Astrocyte of the spinal cord (primary cell): ENCODE measurements around the gene PDLIM1.

Experiments used
- DNase-seq: peaks from one replicate; pipeline ENCODE4 v3.0.0; 2011; ENCODE audit warnings: low read depth, low spot score
- H3K4me3 ChIP-seq: 2 replicates; pipeline ENCODE4 v1.5.1; 2011; ENCODE audit warnings: low read depth, mild to moderate bottlenecking, low read length, moderate library complexity
- in situ Hi-C: cut with HindIII; loops from 2 replicates; pipeline ENCODE4 v1.10.0; 2017; ENCODE audit warnings: low sequenced_read_pairs
- TF ChIP-seq, protein P1 (sequence below): IDR thresholded peaks from 2 replicates; pipeline ENCODE4 v1.5.1; 2012; ENCODE audit warnings: low read depth, mild to moderate bottlenecking, low read length, inconsistent platforms

Gene PDLIM1

DNA sequence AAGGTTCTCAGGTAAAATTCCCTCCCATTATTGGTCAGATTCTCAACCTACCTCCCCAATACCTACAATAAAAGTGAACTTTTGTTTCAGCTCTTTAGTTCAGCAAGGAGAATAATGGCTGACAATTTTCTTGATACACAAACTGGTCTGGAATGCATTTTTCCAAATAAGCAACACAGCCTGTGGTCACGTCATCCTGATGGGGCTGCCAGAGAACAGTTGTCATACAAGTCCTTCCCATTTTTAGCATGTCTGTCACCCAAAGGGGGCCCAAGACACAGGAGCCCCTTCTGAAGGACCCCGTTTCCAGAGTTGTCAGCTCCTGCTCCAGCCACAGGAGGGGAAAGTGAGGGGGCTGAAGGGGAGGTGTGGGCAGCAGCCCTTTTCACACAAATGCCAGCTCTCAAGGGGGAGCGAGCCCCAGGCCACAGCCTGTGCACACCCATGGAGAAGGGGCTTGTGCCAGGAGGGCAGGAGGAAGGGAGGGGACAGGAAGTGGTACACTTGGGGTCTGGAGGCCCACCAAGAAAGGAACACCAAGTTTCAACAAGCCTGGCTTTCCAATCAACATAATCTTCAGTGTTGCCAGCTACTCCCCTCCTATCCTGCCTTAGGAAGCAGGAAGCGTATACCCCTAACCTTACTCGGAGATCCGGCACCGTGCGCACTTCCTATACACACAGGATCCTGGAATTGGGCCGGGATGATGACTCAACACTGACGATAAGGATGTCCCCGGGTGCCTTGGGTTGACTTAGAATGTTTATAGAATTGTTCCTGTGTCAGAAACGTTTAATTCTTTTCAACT is 43.4 kb upstream of the PDLIM1 start:
- no peak overlapping the region for H3K4me3 ChIP-seq
- TF ChIP-seq, protein P1, sequence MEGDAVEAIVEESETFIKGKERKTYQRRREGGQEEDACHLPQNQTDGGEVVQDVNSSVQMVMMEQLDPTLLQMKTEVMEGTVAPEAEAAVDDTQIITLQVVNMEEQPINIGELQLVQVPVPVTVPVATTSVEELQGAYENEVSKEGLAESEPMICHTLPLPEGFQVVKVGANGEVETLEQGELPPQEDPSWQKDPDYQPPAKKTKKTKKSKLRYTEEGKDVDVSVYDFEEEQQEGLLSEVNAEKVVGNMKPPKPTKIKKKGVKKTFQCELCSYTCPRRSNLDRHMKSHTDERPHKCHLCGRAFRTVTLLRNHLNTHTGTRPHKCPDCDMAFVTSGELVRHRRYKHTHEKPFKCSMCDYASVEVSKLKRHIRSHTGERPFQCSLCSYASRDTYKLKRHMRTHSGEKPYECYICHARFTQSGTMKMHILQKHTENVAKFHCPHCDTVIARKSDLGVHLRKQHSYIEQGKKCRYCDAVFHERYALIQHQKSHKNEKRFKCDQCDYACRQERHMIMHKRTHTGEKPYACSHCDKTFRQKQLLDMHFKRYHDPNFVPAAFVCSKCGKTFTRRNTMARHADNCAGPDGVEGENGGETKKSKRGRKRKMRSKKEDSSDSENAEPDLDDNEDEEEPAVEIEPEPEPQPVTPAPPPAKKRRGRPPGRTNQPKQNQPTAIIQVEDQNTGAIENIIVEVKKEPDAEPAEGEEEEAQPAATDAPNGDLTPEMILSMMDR = no peak
- in situ Hi-C loops = no loop called here
- DNase-seq = peak; percentile 92

DNA sequence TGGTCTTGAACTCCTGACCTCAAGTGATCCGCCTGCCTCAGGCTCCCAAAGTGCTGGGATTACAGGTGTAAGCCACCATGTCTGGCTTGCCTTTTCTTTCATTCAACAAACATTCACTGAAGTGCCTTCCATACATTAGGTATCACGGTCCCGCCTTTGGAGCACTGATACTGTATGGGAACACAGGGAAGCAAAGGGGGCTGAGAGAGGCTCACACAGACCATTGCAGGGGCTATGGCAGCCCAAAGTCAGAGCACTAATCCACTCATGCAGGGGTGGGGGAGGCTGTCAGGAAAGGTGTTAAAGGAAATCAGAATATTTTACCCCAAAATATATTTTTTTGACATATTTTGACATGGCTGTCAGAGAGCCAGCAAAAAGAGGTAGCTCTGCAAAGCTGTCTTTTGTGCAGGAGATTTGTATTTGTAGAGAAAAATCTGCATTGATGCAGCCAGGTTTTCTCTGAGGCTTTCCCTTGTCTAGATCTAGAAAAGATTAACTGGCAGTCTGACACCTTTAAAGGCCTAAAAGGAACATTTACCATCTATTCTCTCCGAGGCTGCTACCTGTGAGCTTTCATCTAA is 42.0 kb upstream of the PDLIM1 start:
- in situ Hi-C loops = no loop called here

DNA sequence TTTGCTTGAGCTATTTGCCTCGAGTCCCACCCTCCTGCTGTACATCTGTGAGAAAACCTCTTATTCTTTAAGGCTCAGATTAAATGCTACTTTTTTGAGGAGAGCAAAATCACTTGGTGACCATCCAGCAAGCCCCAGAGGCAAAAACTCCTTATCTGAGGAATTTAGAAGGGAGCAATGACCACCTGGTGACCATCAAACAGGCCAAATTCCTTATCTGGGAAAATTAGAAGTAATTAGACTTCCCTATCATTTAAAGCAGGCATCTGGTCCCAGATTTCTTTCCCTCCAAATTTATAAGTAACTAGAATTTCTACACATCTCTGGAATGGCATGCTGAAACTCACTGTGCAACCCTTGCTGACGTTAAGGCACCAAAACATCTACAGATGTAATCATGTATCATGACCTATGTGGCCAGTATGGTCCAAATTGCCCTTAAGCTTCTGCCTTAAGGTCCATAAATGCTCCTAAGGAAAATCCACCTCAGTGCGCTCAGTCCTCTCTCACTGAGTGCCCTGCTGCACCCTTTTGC is 40.9 kb upstream of the PDLIM1 start:
- H3K4me3 ChIP-seq = no peak overlapping the region
- in situ Hi-C loops = no loop called here
- TF ChIP-seq, protein P1 = no peak
- no peak for DNase-seq

More for the DNA sequence above, 42.0 kb upstream of the PDLIM1 start:
- TF ChIP-seq, protein P1 = no peak
- H3K4me3 ChIP-seq = no peak overlapping the region
- no peak for DNase-seq

DNA sequence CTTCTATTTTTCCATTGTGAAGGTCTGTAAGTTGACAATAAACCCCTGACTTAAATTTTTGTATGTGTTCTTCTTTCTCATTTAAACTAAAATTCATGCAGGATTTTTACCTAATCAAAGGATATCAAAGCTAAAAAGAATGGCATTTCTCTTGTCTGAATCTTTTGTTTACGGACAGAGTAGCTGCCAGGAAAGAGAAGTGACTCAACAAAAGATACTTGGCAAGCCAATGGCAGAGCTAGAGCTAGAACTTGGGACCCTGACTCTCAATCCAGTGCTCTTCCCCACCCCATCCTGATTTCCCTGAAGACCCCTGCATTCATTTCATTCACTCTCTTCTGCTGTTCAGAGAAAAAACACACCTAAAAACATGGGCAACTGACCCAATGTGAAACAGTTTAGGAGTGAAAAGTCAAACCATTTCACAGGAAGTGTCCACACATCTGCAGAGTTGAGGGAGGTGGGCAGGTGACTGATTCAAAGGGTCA is 40.2 kb upstream of the PDLIM1 start:
- TF ChIP-seq, protein P1 = no peak
- in situ Hi-C loops = no loop called here
- DNase-seq = no peak
- no peak overlapping the region for H3K4me3 ChIP-seq

DNA sequence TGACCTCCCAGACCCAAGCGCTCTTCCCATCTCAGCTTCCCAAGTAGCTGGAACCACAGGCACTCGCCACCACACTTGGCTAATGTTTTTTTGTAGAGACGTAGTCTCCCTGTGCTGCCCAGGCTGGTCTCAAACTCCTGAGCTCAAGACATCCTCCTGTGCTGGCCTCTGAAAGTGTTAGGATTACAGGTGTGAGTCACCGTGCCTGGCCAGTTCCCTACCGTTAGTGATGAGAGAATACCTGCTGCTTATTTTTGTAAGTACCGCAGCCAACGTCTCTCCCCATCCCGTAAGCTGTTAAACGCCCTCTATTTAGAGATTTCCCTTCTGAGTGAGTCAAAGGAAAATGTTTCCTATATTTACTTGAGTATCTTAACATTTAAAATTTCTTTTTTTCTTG is 38.5 kb upstream of the PDLIM1 start:
- no peak overlapping the region for H3K4me3 ChIP-seq
- in situ Hi-C loops = no loop called here
- DNase-seq = no peak
- TF ChIP-seq, protein P1 = no peak

DNA sequence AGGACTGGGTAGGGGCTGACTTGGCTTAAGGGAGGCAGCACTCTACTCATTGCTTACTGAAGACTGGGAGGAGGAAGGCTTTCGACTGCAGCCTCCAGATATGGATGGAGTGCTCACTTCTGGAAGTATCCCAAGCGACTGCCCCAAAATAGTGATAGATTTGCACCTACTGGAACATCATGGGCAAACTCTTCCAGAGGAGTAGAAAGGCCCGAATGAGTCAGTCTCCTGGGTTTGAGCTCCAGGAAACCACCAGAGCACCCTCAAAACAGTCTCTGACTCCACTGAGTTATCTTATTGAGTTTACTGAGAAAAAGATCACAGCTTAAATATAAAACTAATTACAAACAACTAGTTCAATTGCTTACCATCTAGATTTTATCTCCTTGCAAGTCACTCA is 37.2 kb upstream of the PDLIM1 start:
- TF ChIP-seq, protein P1 = no peak
- in situ Hi-C loops = no loop called here

More for the DNA sequence above, 37.2 kb upstream of the PDLIM1 start:
- H3K4me3 ChIP-seq = no peak overlapping the region
- DNase-seq = no peak
